ENCODE results near the gene FAM114A1.
"Not testable (repeated sequence)": the region's sequence is repeated elsewhere in the genome, so short reads cannot be mapped to it uniquely, and the experiment has no call there.

The FAM114A1 gene

GRCh38 chr4:38904090-38904666 lies 36.6 kb downstream of the FAM114A1 start:
- no peak for DNase-seq (ENCODE audit: low spot score)

GRCh38 chr4:38904682-38905081 lies 37.1 kb downstream of the FAM114A1 start:
- no peak for DNase-seq (ENCODE audit: low spot score)

- no peak for DNase-seq (ENCODE audit: low spot score)
These were observed 38.2 kb downstream of the FAM114A1 start for GRCh38 chr4:38905652-38906385.

- no peak for DNase-seq (ENCODE audit: low spot score)
These were observed 40.2 kb downstream of the FAM114A1 start for GRCh38 chr4:38907696-38908270.

GRCh38 chr4:38909015-38909414 lies 41.4 kb downstream of the FAM114A1 start:
- no peak for DNase-seq (ENCODE audit: low spot score)

- DNase-seq (ENCODE audit: low spot score) = no peak
These were observed 43.7 kb downstream of the FAM114A1 start for GRCh38 chr4:38911257-38911656.

GRCh38 chr4:38914854-38915253 lies 47.2 kb downstream of the FAM114A1 start:
- DNase-seq (ENCODE audit: low spot score) = no peak

- DNase-seq (ENCODE audit: low spot score) = not testable (repeated sequence)
These were observed 48.7 kb downstream of the FAM114A1 start for GRCh38 chr4:38916267-38916666.

- no peak for DNase-seq (ENCODE audit: low spot score)
These were observed 49.9 kb downstream of the FAM114A1 start for GRCh38 chr4:38917481-38918025.

GRCh38 chr4:38919494-38919893 lies 51.9 kb downstream of the FAM114A1 start:
- DNase-seq (ENCODE audit: low spot score) = no peak

GRCh38 chr4:38920186-38920585 lies 52.6 kb downstream of the FAM114A1 start:
- no peak for DNase-seq (ENCODE audit: low spot score)

GRCh38 chr4:38920677-38921076 lies 53.1 kb downstream of the FAM114A1 start:
- no peak for DNase-seq (ENCODE audit: low spot score)

- DNase-seq (ENCODE audit: low spot score) = no peak
These were observed 53.5 kb downstream of the FAM114A1 start for GRCh38 chr4:38921151-38921550.

- no peak for DNase-seq (ENCODE audit: low spot score)
These were observed 56.1 kb downstream of the FAM114A1 start for GRCh38 chr4:38923746-38924145.

GRCh38 chr4:38924353-38924752 lies 56.7 kb downstream of the FAM114A1 start:
- DNase-seq (ENCODE audit: low spot score) = no peak

GRCh38 chr4:38925492-38926413 lies 58.1 kb downstream of the FAM114A1 start:
- DNase-seq (ENCODE audit: low spot score) = no peak

- DNase-seq (ENCODE audit: low spot score) = no peak
These were observed 59.3 kb downstream of the FAM114A1 start for GRCh38 chr4:38926896-38927295.

- no peak for DNase-seq (ENCODE audit: low spot score)
These were observed 61.0 kb downstream of the FAM114A1 start for GRCh38 chr4:38928568-38928967.

- DNase-seq (ENCODE audit: low spot score) = no peak
These were observed 61.4 kb downstream of the FAM114A1 start for GRCh38 chr4:38928974-38929373.

GRCh38 chr4:38930204-38930603 lies 62.6 kb downstream of the FAM114A1 start:
- no peak for DNase-seq (ENCODE audit: low spot score)

- no peak for DNase-seq (ENCODE audit: low spot score)
These were observed 63.1 kb downstream of the FAM114A1 start for GRCh38 chr4:38930707-38931106.

- no peak for DNase-seq (ENCODE audit: low spot score)
These were observed 63.5 kb downstream of the FAM114A1 start for GRCh38 chr4:38931125-38931524.
